H1 (cell line): Measurements from ENCODE around the gene ACER3. TPM values are rescaled to one million over a fixed set of nuclear protein-coding genes. Genes with fewer than 3 reads are reported as not detected.

Experiments used
- JUND ChIP-seq: IDR thresholded peaks from 2 replicates; pipeline ENCODE4 v1.6.1; 2011; ENCODE audit warnings: mild to moderate bottlenecking, improper control_type of control experiment, low read length
- MAFK ChIP-seq: IDR thresholded peaks from 2 replicates; pipeline ENCODE4 v1.6.1; 2012; ENCODE audit warnings: low read depth, mild to moderate bottlenecking, improper control_type of control experiment, low read length
- NRF1 ChIP-seq: IDR thresholded peaks from 2 replicates; pipeline ENCODE4 v1.6.1; 2011; ENCODE audit warnings: mild to moderate bottlenecking, low read depth, low read length, improper control_type of control experiment
- POLR2A ChIP-seq, 2 experiments: IDR thresholded peaks; 1 replicate in 1 of 2; 2 replicates in 1 of 2; pipeline ENCODE4 v1.6.1; 2011; ENCODE audit warnings: low read depth in 2 of 2, low read length in 2 of 2, mild to moderate bottlenecking in 2 of 2; ENCODE audit errors: control extremely low read depth in 1 of 2
- SAP30 ChIP-seq: fragments of 300-600 bp; sonication (generic); IDR thresholded peaks from 2 replicates; pipeline ENCODE4 v1.7.1; 2012; ENCODE audit warnings: low read length, moderate library complexity, mild to moderate bottlenecking, inconsistent platforms; ENCODE audit not compliant: insufficient read depth, insufficient replicate concordance
- TAF1 ChIP-seq: IDR thresholded peaks from 2 replicates; pipeline ENCODE4 v1.6.1; 2011; ENCODE audit warnings: mild to moderate bottlenecking, low read depth, low read length
- polyA plus RNA-seq, 7 experiments: library from polyadenylated mRNA; depleted of rRNA in 3 of 7; stranded (reverse) in 5 of 7; unstranded in 2 of 7; fragments of >200 nt in 5 of 7; fragments of 200-250 nt in 2 of 7; gene quantifications; 1 replicate in 5 of 7; 2 replicates in 1 of 7; 4 replicates in 1 of 7; pipeline versions ENCODE4 v1.2.1 to v1.2.3, GENCODE V29; 2011 to 2013; ENCODE audit warnings: missing spikeins in 2 of 7, mixed read lengths in 2 of 7
- total RNA-seq: library from RNA; stranded (reverse); fragmentation: NEBNext Ultra II Directional; extraction: Animal tissue kit (Norgen Biotek cat#: 25700); gene quantifications from 2 replicates; pipeline ENCODE4 v1.2.1, GENCODE V29; 2021

Gene ACER3
- total and polyA plus RNA-seq, 2 of the 8 experiments (the other 6 are each of a cell fraction or from before 2014, with no cell fraction given), result 5.7 to 16.2 TPM

DNA sequence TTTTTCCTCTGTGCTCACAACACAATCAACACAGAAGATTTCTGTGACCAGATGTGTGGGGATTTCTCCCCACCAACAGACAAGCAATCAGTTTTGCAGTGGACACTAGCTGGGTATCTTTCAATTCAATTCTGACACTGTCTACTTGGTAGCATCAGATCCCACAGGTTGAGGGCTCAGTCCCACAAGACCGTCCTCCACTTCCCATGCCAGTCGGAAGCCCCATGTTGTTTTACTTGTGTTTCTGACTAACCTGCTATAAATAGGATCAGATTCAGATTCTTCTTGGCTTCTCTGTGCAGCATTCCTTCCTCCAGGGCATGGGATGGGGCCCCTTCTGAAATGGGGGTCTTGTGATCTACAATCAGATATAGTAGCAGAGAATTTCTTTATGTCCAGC is 19.6 kb downstream of the ACER3 start (continued):
- no peak for TF ChIP-seq SAP30
- TF ChIP-seq TAF1, result no peak
- no peak for TF ChIP-seq POLR2A (IDR thresholded peaks at IDR 0.05; ENCODE audit: control extremely low read depth in 1 of 2, low read depth in 2 of 2, low read length in 2 of 2)
- no peak for TF ChIP-seq NRF1
- TF ChIP-seq JUND, result no peak
- no peak for TF ChIP-seq MAFK
